ENCODE data around the gene CNTNAP2.

DNA sequence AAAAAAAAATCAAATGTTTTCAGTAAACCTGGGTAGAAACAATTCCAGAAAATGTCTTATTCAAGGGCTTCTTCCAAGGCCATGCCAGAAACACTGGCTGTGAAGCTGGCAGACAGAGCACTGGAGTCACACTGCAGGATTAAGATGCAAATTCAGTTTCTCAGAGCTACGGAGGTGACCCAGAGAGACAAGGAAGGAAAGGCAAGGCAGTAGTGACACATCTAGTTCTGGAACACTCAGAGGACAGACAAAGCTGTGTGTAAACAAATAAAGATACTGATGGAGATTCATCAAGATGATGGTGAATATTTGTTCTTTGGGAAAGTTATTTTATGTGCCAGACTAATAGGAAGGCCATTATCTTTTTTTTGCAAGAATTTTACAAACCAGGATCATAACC, 1865.7 kb downstream of the CNTNAP2 start:
- TF ChIP-seq CBX1 (IDR thresholded peaks at IDR 0.05; ENCODE audit: low read depth) = no peak
- TF ChIP-seq KDM5A (IDR thresholded peaks at IDR 0.05; ENCODE audit: borderline replicate concordance, low read length) = no peak
- TF ChIP-seq POLR2A (IDR thresholded peaks at IDR 0.05; ENCODE audit: insufficient read depth in 1 of 2, low read depth in 2 of 2, low read length in 2 of 2) = no peak
